ENCODE results near the gene ALK. TPM values are rescaled to one million over a fixed set of nuclear protein-coding genes. Genes with fewer than 3 reads are reported as not detected.

The ALK gene
- total RNA-seq, 4 donors from 2014 or later, result 0.32 to 0.42 TPM; not detected in 2

- Histone ChIP-seq H3K27me3 (no peaks in the 10 kb centered on the region), H3K36me3 (no peaks in the 10 kb centered on the region), H3K4me1 (no peaks in the 10 kb centered on the region), H3K9me3 (no peaks in the 10 kb centered on the region), H3K27ac (no peak overlapping the region), H3K4me3 (no peak overlapping the region)
- WGBS, result 72% methylated on average over 2 of the region's 2 CpGs
- no peak for DNase-seq (ENCODE audit: low spot score in 2 of 2)
- no peak for TF ChIP-seq CTCF (IDR thresholded peaks at IDR 0.05)
- TF ChIP-seq EP300 (IDR thresholded peaks at IDR 0.05), result no peak
- no peak for TF ChIP-seq POLR2AphosphoS5 (IDR thresholded peaks at IDR 0.05)
- no peak for TF ChIP-seq POLR2A (IDR thresholded peaks at IDR 0.05)
Measured at GRCh38 chr2:29697715-29698114, 223.7 kb downstream of the ALK start.

GRCh38 chr2:29697181-29697580 lies 224.2 kb downstream of the ALK start:
- DNase-seq (ENCODE audit: low spot score in 2 of 2), result no peak
- H3K9me3 ChIP-seq, result no peaks in the 10 kb centered on the region
- no peaks in the 10 kb centered on the region for H3K36me3 ChIP-seq
- TF ChIP-seq CTCF (IDR thresholded peaks at IDR 0.05) (no peak), EP300 (IDR thresholded peaks at IDR 0.05) (no peak), POLR2A (IDR thresholded peaks at IDR 0.05) (no peak), POLR2AphosphoS5 (IDR thresholded peaks at IDR 0.05) (no peak)
- no peak overlapping the region for H3K4me3 ChIP-seq
- H3K27me3 ChIP-seq, result no peaks in the 10 kb centered on the region
- no peak overlapping the region for H3K27ac ChIP-seq
- 74% methylated on average over 3 of the region's 3 CpGs for WGBS
- no peaks in the 10 kb centered on the region for H3K4me1 ChIP-seq

- H3K27me3 ChIP-seq, result peaks cover 3% of the 10 kb centered on the region
- 98% methylated on average over 5 of the region's 5 CpGs for WGBS
- H3K4me1 ChIP-seq, result no peaks in the 10 kb centered on the region
- H3K9me3 ChIP-seq, result no peaks in the 10 kb centered on the region
- no peak overlapping the region for H3K4me3 ChIP-seq
- TF ChIP-seq EP300 (IDR thresholded peaks at IDR 0.05) (no peak), POLR2A (IDR thresholded peaks at IDR 0.05) (no peak), CTCF (IDR thresholded peaks at IDR 0.05) (no peak), POLR2AphosphoS5 (IDR thresholded peaks at IDR 0.05) (no peak)
- H3K36me3 ChIP-seq, result no peaks in the 10 kb centered on the region
- H3K27ac ChIP-seq, result no peak overlapping the region
- DNase-seq (ENCODE audit: low spot score in 2 of 2), result no peak
Measured at GRCh38 chr2:29694741-29695140, 226.6 kb downstream of the ALK start.

- Histone ChIP-seq H3K9me3 (no peaks in the 10 kb centered on the region), H3K4me1 (no peaks in the 10 kb centered on the region), H3K36me3 (no peaks in the 10 kb centered on the region), H3K27ac (no peak overlapping the region), H3K27me3 (peaks cover 3% of the 10 kb centered on the region), H3K4me3 (no peak overlapping the region)
- no peak for DNase-seq (ENCODE audit: low spot score in 2 of 2)
- WGBS, result 95% methylated on average over 2 of the region's 2 CpGs
- TF ChIP-seq POLR2A (IDR thresholded peaks at IDR 0.05) (no peak), CTCF (IDR thresholded peaks at IDR 0.05) (no peak), EP300 (IDR thresholded peaks at IDR 0.05) (no peak), POLR2AphosphoS5 (IDR thresholded peaks at IDR 0.05) (no peak)
Measured at GRCh38 chr2:29691391-29691950, 229.9 kb downstream of the ALK start.

- H3K27me3 ChIP-seq, result peaks cover 3% of the 10 kb centered on the region
- no peaks in the 10 kb centered on the region for H3K9me3 ChIP-seq
- no peaks in the 10 kb centered on the region for H3K4me1 ChIP-seq
- DNase-seq (ENCODE audit: low spot score in 2 of 2), result no peak
- H3K36me3 ChIP-seq, result no peaks in the 10 kb centered on the region
- WGBS, result 86% methylated on average over 5 of the region's 5 CpGs
- H3K4me3 ChIP-seq, result no peak overlapping the region
- TF ChIP-seq EP300 (IDR thresholded peaks at IDR 0.05) (no peak), CTCF (IDR thresholded peaks at IDR 0.05) (no peak), POLR2AphosphoS5 (IDR thresholded peaks at IDR 0.05) (no peak), POLR2A (IDR thresholded peaks at IDR 0.05) (no peak)
- no peak overlapping the region for H3K27ac ChIP-seq
Measured at GRCh38 chr2:29689666-29690065, 231.7 kb downstream of the ALK start.
